Mammary epithelial cell (primary cell): ENCODE measurements around the gene DCLK2.

Source experiments
- EZH2 ChIP-seq: IDR thresholded peaks from 2 replicates; pipeline ENCODE4 v1.6.1; 2012; ENCODE audit warnings: low read length, inconsistent platforms, borderline replicate concordance
- TF ChIP-seq, protein P1 (sequence below), 2 donors: IDR thresholded peaks in 1 of 2; conservative IDR thresholded peaks in 1 of 2; 2 replicates each; pipeline ENCODE4 v1.5.1; 2011 to 2012; ENCODE audit warnings: inconsistent platforms in 2 of 2, low read length in 2 of 2, mild to moderate bottlenecking in 2 of 2, control low read depth in 1 of 2, low read depth in 1 of 2; ENCODE audit not compliant: insufficient read depth in 1 of 2; ENCODE audit errors: extremely low read depth in 1 of 2

GRCh38 chr4:150152766-150153165, 74.5 kb downstream of the DCLK2 start:
- TF ChIP-seq, protein P1, sequence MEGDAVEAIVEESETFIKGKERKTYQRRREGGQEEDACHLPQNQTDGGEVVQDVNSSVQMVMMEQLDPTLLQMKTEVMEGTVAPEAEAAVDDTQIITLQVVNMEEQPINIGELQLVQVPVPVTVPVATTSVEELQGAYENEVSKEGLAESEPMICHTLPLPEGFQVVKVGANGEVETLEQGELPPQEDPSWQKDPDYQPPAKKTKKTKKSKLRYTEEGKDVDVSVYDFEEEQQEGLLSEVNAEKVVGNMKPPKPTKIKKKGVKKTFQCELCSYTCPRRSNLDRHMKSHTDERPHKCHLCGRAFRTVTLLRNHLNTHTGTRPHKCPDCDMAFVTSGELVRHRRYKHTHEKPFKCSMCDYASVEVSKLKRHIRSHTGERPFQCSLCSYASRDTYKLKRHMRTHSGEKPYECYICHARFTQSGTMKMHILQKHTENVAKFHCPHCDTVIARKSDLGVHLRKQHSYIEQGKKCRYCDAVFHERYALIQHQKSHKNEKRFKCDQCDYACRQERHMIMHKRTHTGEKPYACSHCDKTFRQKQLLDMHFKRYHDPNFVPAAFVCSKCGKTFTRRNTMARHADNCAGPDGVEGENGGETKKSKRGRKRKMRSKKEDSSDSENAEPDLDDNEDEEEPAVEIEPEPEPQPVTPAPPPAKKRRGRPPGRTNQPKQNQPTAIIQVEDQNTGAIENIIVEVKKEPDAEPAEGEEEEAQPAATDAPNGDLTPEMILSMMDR (conservative IDR thresholded peaks at IDR 0.05 in 1 of 2, IDR thresholded peaks at IDR 0.05 in 1 of 2; ENCODE audit: extremely low read depth in 1 of 2, insufficient read depth in 1 of 2, low read depth in 1 of 2, low read length in 2 of 2), result no peak
- TF ChIP-seq EZH2, result no peak
